ENCODE measurements around the gene RPUSD3.

GRCh38 chr3:9852528-9852927 lies 8.7 kb upstream of the RPUSD3 start:
- TF ChIP-seq CTCF (conservative IDR thresholded peaks at IDR 0.05) (no peak), ZFX (IDR thresholded peaks at IDR 0.05) (no peak)

Measured in C4-2B (cell line).